ENCODE results near the gene NEXMIF.
"Not testable (repeated sequence)": the region's sequence is repeated elsewhere in the genome, so short reads cannot be mapped to it uniquely, and the experiment has no call there.

NEXMIF gene

DNA sequence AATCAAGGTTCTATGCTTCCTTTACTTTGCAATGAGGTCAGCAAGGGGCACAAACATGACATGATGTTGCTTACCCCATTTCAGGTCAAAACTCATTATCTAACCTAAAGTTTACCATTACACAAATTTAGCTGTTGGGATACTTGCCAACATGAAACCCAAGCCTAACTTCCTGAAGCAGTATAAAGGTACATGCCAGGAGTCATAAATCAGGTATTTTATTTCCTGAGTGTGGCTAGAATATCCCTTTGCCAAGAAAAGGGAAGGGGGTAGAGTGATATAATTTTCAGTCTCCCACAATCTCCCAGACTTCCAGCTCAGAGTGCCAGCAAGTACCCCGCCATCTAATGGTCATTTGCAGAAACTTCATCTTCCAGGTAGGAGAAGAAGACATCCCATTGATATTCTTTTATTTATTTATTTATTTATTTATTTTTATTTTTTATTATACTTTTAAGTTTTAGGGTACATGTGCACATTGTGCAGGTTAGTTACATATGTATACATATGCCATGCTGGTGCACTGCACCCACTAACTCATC, 136.6 kb downstream of the NEXMIF start:
- DNase-seq = no peak

DNA sequence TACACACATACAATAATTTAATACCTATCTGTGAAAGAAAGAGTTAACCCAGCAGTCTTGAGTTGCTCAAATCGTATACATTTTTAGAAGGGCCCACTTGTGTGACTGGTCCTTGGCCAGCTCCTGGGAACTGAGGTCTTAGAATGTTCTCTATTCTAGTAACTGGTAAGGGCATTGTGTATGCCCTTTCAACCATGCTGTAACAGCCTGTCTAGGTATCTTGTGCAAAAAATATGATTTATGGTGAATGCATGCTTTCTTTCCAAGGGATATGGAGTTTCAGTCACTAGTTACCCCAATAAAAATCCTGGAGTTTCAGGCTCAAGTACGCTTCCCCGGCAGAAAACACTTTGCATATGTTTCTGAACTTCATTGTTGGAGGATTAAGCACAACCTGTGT, 140.6 kb downstream of the NEXMIF start:
- no peak for DNase-seq

DNA sequence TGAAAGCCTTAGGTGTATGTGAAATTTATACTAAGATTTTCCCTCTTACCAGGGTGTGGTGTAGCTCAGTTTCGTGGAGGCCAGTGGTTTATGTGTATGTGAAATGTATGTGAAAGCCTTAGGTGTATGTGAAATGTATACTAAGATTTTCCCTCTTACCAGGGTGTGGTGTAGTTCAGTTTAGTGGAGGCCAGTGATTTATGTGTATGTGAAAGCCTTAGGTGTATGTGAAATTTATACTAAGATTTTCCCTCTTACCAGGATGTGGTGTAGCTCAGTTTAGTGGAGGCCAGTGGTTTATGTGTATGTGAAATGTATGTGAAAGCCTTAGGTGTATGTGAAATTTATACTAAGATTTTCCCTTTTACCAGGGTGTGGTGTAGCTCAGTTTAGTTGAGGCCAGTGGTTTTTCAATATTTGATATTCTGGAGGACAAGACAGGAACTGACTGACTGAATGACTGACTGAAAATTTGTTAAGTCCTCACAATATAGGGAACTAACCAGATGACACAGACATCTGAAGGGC, 143.7 kb downstream of the NEXMIF start:
- DNase-seq = no peak

DNA sequence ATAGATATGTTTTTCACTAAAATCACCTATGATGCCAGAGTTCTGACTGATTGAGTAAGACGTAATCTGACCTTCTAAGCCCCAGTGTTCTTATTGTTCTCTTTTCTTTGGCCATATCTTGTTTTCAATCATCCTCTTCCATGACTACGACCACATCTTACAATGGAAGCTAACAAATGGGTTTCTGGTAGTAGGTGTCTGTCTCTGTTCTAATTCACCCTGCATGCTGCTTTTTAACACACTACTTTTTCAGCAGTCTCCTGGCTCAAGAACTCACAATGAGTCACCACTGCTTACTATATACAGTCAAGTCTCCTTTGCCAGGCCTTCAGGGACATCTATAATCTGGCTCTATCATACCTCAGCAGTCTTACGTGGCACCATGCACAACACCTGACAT, 146.1 kb downstream of the NEXMIF start:
- DNase-seq = no peak

DNA sequence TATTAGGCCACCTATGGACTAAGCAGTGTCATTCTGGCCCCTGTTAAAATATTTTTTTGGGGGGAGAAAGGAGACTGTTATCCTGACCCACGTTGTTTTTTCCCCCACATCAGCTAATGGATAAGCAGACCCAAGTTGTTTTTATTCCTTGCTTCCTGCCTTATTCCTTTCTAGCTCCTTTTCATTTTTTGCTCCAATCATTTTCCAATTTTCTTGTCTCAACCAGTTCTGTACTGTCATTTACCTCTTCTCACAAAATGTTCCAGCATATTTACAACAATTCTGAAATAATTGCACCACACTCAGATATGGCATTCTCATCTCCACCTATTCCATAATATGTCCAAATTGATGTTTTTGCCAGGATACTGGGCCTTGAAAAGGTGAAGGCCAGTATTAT, 150.3 kb downstream of the NEXMIF start:
- DNase-seq = no peak

DNA sequence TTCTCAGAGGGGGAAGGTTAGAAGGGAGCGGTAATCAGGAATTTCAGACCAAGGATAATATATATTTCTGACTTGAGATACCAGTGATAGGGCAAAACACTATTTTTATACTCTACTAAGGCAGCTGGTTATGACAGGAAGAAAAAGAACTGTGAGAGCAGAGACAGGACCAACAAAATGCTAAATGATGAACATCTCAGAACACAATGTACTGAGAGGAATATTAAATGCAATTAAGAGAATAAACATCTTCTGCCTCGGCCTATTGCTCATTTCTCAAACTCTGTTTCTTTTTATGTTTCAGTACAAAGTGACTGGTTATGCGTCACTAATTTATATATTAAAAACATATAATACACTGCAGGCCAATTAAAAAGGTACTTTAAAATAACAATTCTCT, 188.8 kb downstream of the NEXMIF start:
- no peak for DNase-seq

DNA sequence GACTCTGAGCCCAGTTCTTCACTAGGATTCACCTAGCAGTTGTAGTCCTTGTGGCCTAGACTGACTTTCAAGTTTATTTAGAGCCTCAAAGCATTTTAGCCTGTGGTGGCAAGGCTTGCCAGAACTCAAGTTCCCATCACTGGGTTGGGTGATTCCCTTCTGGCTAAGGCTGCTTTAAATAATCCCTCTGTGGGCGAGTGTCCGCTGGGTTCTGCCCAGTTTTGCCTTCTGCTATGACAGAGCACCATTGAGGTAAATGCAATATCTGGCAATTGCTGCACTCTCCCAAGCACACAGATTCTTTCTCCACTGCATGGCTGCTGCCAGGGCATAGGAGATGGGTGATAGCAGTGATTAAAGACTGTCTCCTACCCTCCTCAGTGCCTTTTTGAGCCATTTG, 220.0 kb downstream of the NEXMIF start:
- no peak for DNase-seq

DNA sequence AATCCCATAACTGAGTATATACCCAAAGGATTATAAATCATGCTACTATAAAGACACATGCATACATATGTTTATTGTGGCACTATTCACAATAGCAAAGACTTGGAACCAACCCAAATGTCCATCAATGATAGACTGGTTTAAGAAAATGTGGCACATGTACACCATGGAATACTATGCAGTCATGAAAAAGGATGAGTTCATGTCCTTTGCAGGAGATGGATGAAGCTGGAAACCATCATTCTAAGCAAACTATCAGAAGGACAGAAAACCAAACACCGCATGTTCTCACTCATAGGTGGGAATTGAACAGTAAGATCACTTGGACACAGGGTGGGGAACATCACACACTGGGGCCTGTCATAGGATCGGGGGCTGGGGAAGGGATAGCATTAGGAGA, 223.9 kb downstream of the NEXMIF start:
- DNase-seq = not testable (repeated sequence)

DNA sequence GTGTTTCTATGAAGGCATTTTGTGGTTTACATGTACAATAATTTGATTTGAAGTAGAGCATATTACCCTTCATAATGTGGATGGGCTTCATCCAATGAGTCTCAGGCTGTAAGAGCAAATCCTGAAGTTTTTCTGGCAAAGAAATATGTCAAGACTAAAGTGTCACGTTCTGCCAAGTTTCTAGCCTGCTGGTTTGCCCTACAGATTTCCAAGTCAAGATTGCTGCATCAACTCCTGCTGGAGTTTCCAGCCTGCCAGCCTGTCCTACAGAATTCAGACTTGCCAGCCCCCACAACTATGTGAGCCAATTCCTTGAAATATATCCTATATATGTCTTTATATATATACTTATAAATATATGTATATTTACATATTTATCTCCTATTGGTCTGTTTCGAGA, 240.8 kb downstream of the NEXMIF start:
- no peak for DNase-seq
